ENCODE measurements around the gene RPS21.
A peak's percentile ranks its signal among the peaks of the same experiment; 100 is the strongest.

Gene RPS21

GRCh38 chr20:62391165-62392076 lies 4.5 kb downstream of the RPS21 start:
- no peaks in the 10 kb centered on the region for H3K27me3 ChIP-seq (ENCODE audit: insufficient read depth, poor library complexity, severe bottlenecking)
- H3K27ac ChIP-seq (replicated peaks) = no peak overlapping the region
- no peak overlapping the region for H3K4me3 ChIP-seq (replicated peaks; ENCODE audit: insufficient read depth, low read length)
- TF ChIP-seq POLR2AphosphoS5 (IDR thresholded peaks at IDR 0.05; ENCODE audit: low read depth) = 0 out of 2 replicates have a peak, but pooled peaks have one; percentile 5
- no peak for TF ChIP-seq REST (IDR thresholded peaks at IDR 0.05; ENCODE audit: insufficient replicate concordance, low read depth)
- no peak for DNase-seq (ENCODE audit: low read depth in 1 of 2, low spot score in 1 of 2)

- DNase-seq (ENCODE audit: low read depth in 1 of 2, low spot score in 1 of 2) = no peak
- no peak overlapping the region for H3K27ac ChIP-seq (replicated peaks)
- no peaks in the 10 kb centered on the region for H3K27me3 ChIP-seq (ENCODE audit: insufficient read depth, poor library complexity, severe bottlenecking)
- TF ChIP-seq SPI1 (IDR thresholded peaks at IDR 0.05; ENCODE audit: borderline replicate concordance, low read depth) (no peak), CTCF (IDR thresholded peaks at IDR 0.05; ENCODE audit: insufficient read depth, low read length) (no peak), REST (IDR thresholded peaks at IDR 0.05; ENCODE audit: insufficient replicate concordance, low read depth) (no peak), POLR2AphosphoS5 (IDR thresholded peaks at IDR 0.05; ENCODE audit: low read depth) (no peak), GABPA (IDR thresholded peaks at IDR 0.05; ENCODE audit: low read depth) (no peak)
- no peak overlapping the region for H3K4me3 ChIP-seq (replicated peaks; ENCODE audit: insufficient read depth, low read length)
These were observed 5.1 kb downstream of the RPS21 start for GRCh38 chr20:62392077-62392418.

- Histone ChIP-seq H3K27me3 (ENCODE audit: insufficient read depth, poor library complexity, severe bottlenecking) (no peaks in the 10 kb centered on the region), H3K4me3 (replicated peaks; ENCODE audit: insufficient read depth, low read length) (no peak overlapping the region), H3K27ac (replicated peaks) (no peak overlapping the region)
- TF ChIP-seq CTCF (IDR thresholded peaks at IDR 0.05; ENCODE audit: insufficient read depth, low read length) (no peak), SPI1 (IDR thresholded peaks at IDR 0.05; ENCODE audit: borderline replicate concordance, low read depth) (no peak), GABPA (IDR thresholded peaks at IDR 0.05; ENCODE audit: low read depth) (no peak), REST (IDR thresholded peaks at IDR 0.05; ENCODE audit: insufficient replicate concordance, low read depth) (no peak), POLR2AphosphoS5 (IDR thresholded peaks at IDR 0.05; ENCODE audit: low read depth) (no peak)
- no peak for DNase-seq (ENCODE audit: low read depth in 1 of 2, low spot score in 1 of 2)
These were observed 5.9 kb downstream of the RPS21 start for GRCh38 chr20:62392621-62393334.
